Transverse colon (tissue), 4 donors: Measurements from ENCODE around the gene SCOC. TPM values are rescaled to one million over a fixed set of nuclear protein-coding genes. Genes with fewer than 3 reads are reported as not detected.

ENCODE experiments used
- DNase-seq: peaks from one replicate; pipeline ENCODE4 v3.0.0-alpha.2; 2019
- H3K27ac ChIP-seq, 4 donors: fragments of 200-600 bp; sonication (generic); 2 replicates each; pipeline ENCODE4 v1.5.1; 2016 to 2018; ENCODE audit warnings: inconsistent platforms in 4 of 4
- H3K27me3 ChIP-seq: fragments of 200-600 bp; sonication (generic); 2 replicates; pipeline ENCODE4 v1.5.1; 2017; ENCODE audit warnings: inconsistent platforms
- H3K36me3 ChIP-seq, 4 donors: fragments of 200-600 bp; sonication (generic); 2 replicates each; pipeline ENCODE4 v1.5.1; 2017 to 2019; ENCODE audit warnings: inconsistent platforms in 4 of 4
- H3K4me1 ChIP-seq, 4 donors: fragments of 200-600 bp; sonication (generic); 2 replicates each; pipeline ENCODE4 v1.5.1; 2017 to 2020; ENCODE audit warnings: inconsistent platforms in 4 of 4
- H3K4me3 ChIP-seq, 4 donors: fragments of 200-600 bp; sonication (generic); 1 replicate in 1 of 4; 2 replicates in 3 of 4; pipeline versions ENCODE4 v1.5.1 to v1.6.1; 2017 to 2019; ENCODE audit warnings: inconsistent platforms in 4 of 4
- H3K9me3 ChIP-seq, 2 donors: fragments of 200-600 bp; sonication (generic); 2 replicates each; pipeline ENCODE4 v1.5.1; 2017 to 2019; ENCODE audit warnings: inconsistent platforms in 2 of 2
- CTCF ChIP-seq, 5 experiments: fragments of 200-600 bp in 3 of 5; fragments of 450-650 bp in 2 of 5; sonication (generic) in 3 of 5; IDR thresholded peaks; 1 replicate in 2 of 5; 2 replicates in 3 of 5; pipeline ENCODE4 v1.5.1; 2016 to 2017; ENCODE audit warnings: antibody characterized with exemption in 5 of 5, inconsistent platforms in 3 of 5, mild to moderate bottlenecking in 2 of 5, moderate library complexity in 1 of 5
- EP300 ChIP-seq: sonication (generic); formaldehyde crosslinking; IDR thresholded peaks from one replicate; pipeline ENCODE4 v1.6.1; 2017; ENCODE audit warnings: antibody characterized with exemption, low read depth
- POLR2A ChIP-seq: fragments of 450-650 bp; IDR thresholded peaks from one replicate; pipeline ENCODE4 v1.6.1; 2016; ENCODE audit warnings: antibody characterized with exemption, mild to moderate bottlenecking, moderate library complexity
- POLR2AphosphoS5 ChIP-seq, 3 donors: sonication (generic); formaldehyde crosslinking; IDR thresholded peaks; one replicate each; pipeline ENCODE4 v1.6.1; 2016; ENCODE audit warnings: antibody characterized with exemption in 3 of 3
- WGBS, 2 donors: methylation state at CpG; one replicate each; pipeline ENCODE4 v1.1.5; 2018; ENCODE audit warnings: low coverage in 1 of 2; 5-methylcytosine and 5-hydroxymethylcytosine counted together
- in situ Hi-C, 4 donors: fragments of 200-750 bp; cut with MboI; loops; one replicate each; pipeline versions ENCODE4 v1.15.0 to v1.15.1; 2017; ENCODE audit warnings: low sequenced_read_pairs in 3 of 4, low pct_ligation_motif_present in 1 of 4, low pct_unique_long_range_greater_than_20kb in 1 of 4
- intact Hi-C: fragments of 100-400 bp; cut with DNase I; formaldehyde crosslinking; loops from one replicate; pipeline ENCODE4 v1.15.1; 2023; ENCODE audit warnings: low total_unique reads
- total RNA-seq, 4 donors: library from RNA; depleted of rRNA; stranded (reverse); fragments of >200 nt; gene quantifications; one replicate each; pipeline ENCODE4 v1.1.0, GENCODE V29; 2016

Gene SCOC
- total RNA-seq = 10 to 100 TPM in 3 of 4 donors, 1 to 10 TPM in 1; 7.2 to 43.4 (median 25.7) TPM

- peak; percentile 99 for DNase-seq
- Histone ChIP-seq H3K9me3 (no peaks in the 10 kb centered on the region), H3K36me3 (no peaks in the 10 kb centered on the region), H3K27ac (peak within 1 kb of the TSS; percentile 96 to 98 (median 97)), H3K4me3 (peak within 1 kb of the TSS; percentile 69 to 96 (median 86)), H3K4me1 (peaks cover 7 to 31% (median 19%) of the 10 kb centered on the region in 4 donors), H3K27me3 (no peaks in the 10 kb centered on the region)
- in situ Hi-C loops = loop anchor here in 2 of 4 donors (25.0 kb wide), 1 partner anchor 489 kb away; no protein-coding TSS in a partner anchor
- intact Hi-C loops = no loop called here
- WGBS, 2 donors = 0% methylated on average over 4 to 43 of the region's 63 CpGs
- TF ChIP-seq CTCF (IDR thresholded peaks at IDR 0.05) (no peak), EP300 (no peak), POLR2A (peak; percentile 72), POLR2AphosphoS5 (IDR thresholded peaks at IDR 0.05) (peak; percentile 64 to 78 (median 71))
Observed at GRCh38 chr4:140373328-140374129, at the start of gene SCOC. Gene SCOC (plus strand): TSS chr4:140373646. CDS start chr4:140379171, 5,525 bp downstream.

DNA sequence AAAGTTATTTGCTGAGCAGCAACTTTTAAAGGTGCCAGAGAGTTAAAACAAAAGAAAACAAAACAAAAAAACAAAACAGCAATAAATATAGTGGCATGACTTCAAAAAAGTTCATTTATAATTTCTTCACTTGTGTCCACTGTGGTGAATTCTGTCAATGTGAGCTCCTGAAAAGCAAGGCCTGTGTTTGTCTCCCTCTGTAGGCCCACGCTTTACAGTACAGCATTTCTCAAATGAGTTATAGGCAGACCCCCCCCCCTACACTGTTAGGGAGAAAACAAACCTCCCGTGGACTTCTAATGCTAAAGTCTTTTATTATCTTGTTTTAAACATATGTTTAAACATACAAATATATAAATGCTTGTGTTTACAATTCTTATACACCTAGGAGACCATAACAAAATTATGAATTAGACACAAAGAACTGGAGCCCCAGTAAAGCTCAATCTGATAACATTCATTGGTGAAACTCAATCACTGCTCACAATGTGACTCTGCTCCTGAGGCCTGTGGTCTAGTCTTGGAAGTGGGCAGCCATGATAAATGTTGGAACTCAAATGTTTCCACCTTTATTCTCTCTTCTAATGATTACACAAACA is 47.0 kb upstream of the SCOC start:
- no peak overlapping the region for H3K27ac ChIP-seq
- peak; percentile 14 for DNase-seq
- WGBS, 2 donors = 4 to 33% methylated on average over 2 of the region's 2 CpGs
- no peaks in the 10 kb centered on the region for H3K4me1 ChIP-seq
- intact Hi-C loops = no loop called here
- H3K9me3 ChIP-seq = no peaks in the 10 kb centered on the region
- TF ChIP-seq POLR2AphosphoS5 (IDR thresholded peaks at IDR 0.05) = no peak
- TF ChIP-seq EP300 = no peak
- TF ChIP-seq CTCF (IDR thresholded peaks at IDR 0.05) = peak; percentile 51 to 70 (median 61)
- H3K27me3 ChIP-seq = no peaks in the 10 kb centered on the region
- in situ Hi-C loops = no loop called here
- no peak overlapping the region for H3K4me3 ChIP-seq
- no peaks in the 10 kb centered on the region for H3K36me3 ChIP-seq

- Histone ChIP-seq H3K4me3 (no peak overlapping the region), H3K36me3 (no peaks in the 10 kb centered on the region), H3K27me3 (no peaks in the 10 kb centered on the region), H3K27ac (no peak overlapping the region), H3K9me3 (no peaks in the 10 kb centered on the region), H3K4me1 (no peaks in the 10 kb centered on the region)
- TF ChIP-seq CTCF (IDR thresholded peaks at IDR 0.05) (peak; percentile 40 to 57 (median 51)), POLR2AphosphoS5 (IDR thresholded peaks at IDR 0.05) (no peak)
- in situ Hi-C loops (no loop called here), intact Hi-C loops (no loop called here)
- no peak for DNase-seq
- WGBS, 2 donors = 80 to 94% methylated on average over 1 of the region's 1 CpG
Observed at GRCh38 chr4:140330311-140330900, 43.0 kb upstream of the SCOC start.

DNA sequence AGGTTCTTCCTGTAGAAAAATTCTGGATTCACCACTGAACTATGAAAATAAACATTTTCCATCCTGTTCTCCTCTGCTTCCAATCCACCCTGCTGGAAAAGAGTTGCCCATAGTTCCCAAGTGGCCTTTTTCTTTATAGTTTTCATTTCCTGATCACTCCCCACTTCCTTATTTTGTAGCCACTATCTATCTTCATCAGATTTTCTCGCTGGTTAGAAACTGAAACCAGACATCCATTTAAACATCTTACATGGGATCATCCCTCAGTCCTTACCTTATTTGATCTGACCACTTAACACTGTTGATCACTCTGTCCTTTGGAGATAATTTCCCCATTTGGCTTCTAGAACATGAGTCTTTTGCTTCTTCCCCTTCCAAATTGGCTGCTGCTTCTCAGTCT is 42.2 kb upstream of the SCOC start:
- H3K27me3 ChIP-seq = no peaks in the 10 kb centered on the region
- H3K4me3 ChIP-seq = no peak overlapping the region
- H3K9me3 ChIP-seq = no peaks in the 10 kb centered on the region
- intact Hi-C loops (no loop called here), in situ Hi-C loops (no loop called here)
- H3K36me3 ChIP-seq = no peaks in the 10 kb centered on the region
- DNase-seq = no peak
- WGBS, 2 donors = 33 to 50% methylated on average over 1 of the region's 1 CpG
- TF ChIP-seq EP300 (no peak), CTCF (IDR thresholded peaks at IDR 0.05) (no peak), POLR2AphosphoS5 (IDR thresholded peaks at IDR 0.05) (no peak), POLR2A (no peak)
- H3K27ac ChIP-seq = no peak overlapping the region
- no peaks in the 10 kb centered on the region for H3K4me1 ChIP-seq
